ENCODE results near the gene GRIA4. TPM values are rescaled to one million over a fixed set of nuclear protein-coding genes. Genes with fewer than 3 reads are reported as not detected.
"Not testable (repeated sequence)": the region's sequence is repeated elsewhere in the genome, so short reads cannot be mapped to it uniquely, and the experiment has no call there.

Gene GRIA4
- total RNA-seq, 2 donors from 2014 or later: not detected

- Mint-ChIP-seq H3K4me1 (ENCODE audit: low read depth in 2 of 2) (no peaks in the 10 kb centered on the region), H3K27ac (no peak overlapping the region), H3K9me3 (peaks cover 4% of the 10 kb centered on the region), H3K27me3 (no peaks in the 10 kb centered on the region), H3K4me3 (no peak overlapping the region), H3K36me3 (no peaks in the 10 kb centered on the region)
- ATAC-seq (no peak), DNase-seq (ENCODE audit: low spot score) (no peak)
These were observed 242.5 kb downstream of the GRIA4 start for GRCh38 chr11:105852403-105852802.

GRCh38 chr11:105854269-105854668 is 244.4 kb downstream of the GRIA4 start:
- DNase-seq (ENCODE audit: low spot score) (no peak), ATAC-seq (no peak)
- no peak overlapping the region for H3K4me3 Mint-ChIP-seq
- H3K9me3 Mint-ChIP-seq: peaks cover 4% of the 10 kb centered on the region
- H3K27ac Mint-ChIP-seq: no peak overlapping the region
- no peaks in the 10 kb centered on the region for H3K4me1 Mint-ChIP-seq (ENCODE audit: low read depth in 2 of 2)
- no peaks in the 10 kb centered on the region for H3K36me3 Mint-ChIP-seq
- no peaks in the 10 kb centered on the region for H3K27me3 Mint-ChIP-seq

- Mint-ChIP-seq H3K4me3 (no peak overlapping the region), H3K9me3 (no peaks in the 10 kb centered on the region), H3K36me3 (no peaks in the 10 kb centered on the region), H3K27ac (no peak overlapping the region), H3K4me1 (ENCODE audit: low read depth in 2 of 2) (no peaks in the 10 kb centered on the region), H3K27me3 (no peaks in the 10 kb centered on the region)
- no peak for ATAC-seq
- no peak for DNase-seq (ENCODE audit: low spot score)
These were observed 247.1 kb downstream of the GRIA4 start for GRCh38 chr11:105856954-105857353.

GRCh38 chr11:105857728-105858127 is 247.9 kb downstream of the GRIA4 start:
- DNase-seq (ENCODE audit: low spot score) (no peak), ATAC-seq (no peak)
- Mint-ChIP-seq H3K4me3 (no peak overlapping the region), H3K9me3 (no peaks in the 10 kb centered on the region), H3K4me1 (ENCODE audit: low read depth in 2 of 2) (no peaks in the 10 kb centered on the region), H3K27me3 (no peaks in the 10 kb centered on the region), H3K27ac (no peak overlapping the region), H3K36me3 (no peaks in the 10 kb centered on the region)

GRCh38 chr11:105858841-105859240 is 249.0 kb downstream of the GRIA4 start:
- no peak overlapping the region for H3K27ac Mint-ChIP-seq

GRCh38 chr11:105860105-105860504 is 250.2 kb downstream of the GRIA4 start:
- H3K36me3 Mint-ChIP-seq: no peaks in the 10 kb centered on the region
- no peaks in the 10 kb centered on the region for H3K4me1 Mint-ChIP-seq (ENCODE audit: low read depth in 2 of 2)
- no peaks in the 10 kb centered on the region for H3K27me3 Mint-ChIP-seq
- H3K4me3 Mint-ChIP-seq: no peak overlapping the region
- no peak for ATAC-seq
- no peak for DNase-seq (ENCODE audit: low spot score)
- H3K27ac Mint-ChIP-seq: no peak overlapping the region
- no peaks in the 10 kb centered on the region for H3K9me3 Mint-ChIP-seq

More at GRCh38 chr11:105858841-105859240, 249.0 kb downstream of the GRIA4 start:
- no peak for ATAC-seq
- no peak for DNase-seq (ENCODE audit: low spot score)
- Mint-ChIP-seq H3K36me3 (no peaks in the 10 kb centered on the region), H3K9me3 (no peaks in the 10 kb centered on the region), H3K4me3 (no peak overlapping the region), H3K27me3 (no peaks in the 10 kb centered on the region), H3K4me1 (ENCODE audit: low read depth in 2 of 2) (no peaks in the 10 kb centered on the region)

GRCh38 chr11:105861225-105861624 is 251.4 kb downstream of the GRIA4 start:
- no peak overlapping the region for H3K4me3 Mint-ChIP-seq
- H3K27me3 Mint-ChIP-seq: no peaks in the 10 kb centered on the region
- H3K36me3 Mint-ChIP-seq: no peaks in the 10 kb centered on the region
- no peaks in the 10 kb centered on the region for H3K9me3 Mint-ChIP-seq
- DNase-seq (ENCODE audit: low spot score): no peak
- H3K27ac Mint-ChIP-seq: no peak overlapping the region
- no peaks in the 10 kb centered on the region for H3K4me1 Mint-ChIP-seq (ENCODE audit: low read depth in 2 of 2)
- ATAC-seq: no peak

DNA sequence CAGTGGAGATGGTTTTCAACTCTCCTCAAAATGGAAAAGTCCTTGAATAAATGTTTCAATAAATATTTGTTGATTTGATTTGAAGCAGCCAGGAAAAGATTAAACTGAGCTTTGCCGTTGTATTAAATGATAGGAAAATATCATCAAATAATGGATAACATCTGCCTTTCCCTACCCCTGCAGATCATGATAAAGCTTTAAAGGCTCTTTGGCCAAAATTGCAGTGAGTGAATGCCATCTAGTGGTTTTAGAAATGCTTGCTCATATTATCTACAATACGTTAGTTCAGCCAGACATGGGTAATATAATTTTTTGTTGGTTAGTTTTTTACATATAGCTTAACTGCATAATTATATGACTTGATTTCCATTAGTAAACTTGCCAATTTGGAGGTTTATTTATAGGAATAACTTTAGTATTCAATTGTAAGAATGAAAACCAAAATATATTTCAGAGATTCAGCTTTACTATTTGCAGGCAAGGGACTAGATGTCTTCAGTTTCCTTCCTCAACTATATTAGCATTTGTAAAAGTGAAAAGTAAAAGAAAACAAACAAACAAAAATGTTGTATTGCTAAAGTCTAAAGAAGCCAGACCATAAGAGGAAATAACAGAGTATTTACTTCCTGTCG is 253.0 kb downstream of the GRIA4 start:
- no peak for DNase-seq (ENCODE audit: low spot score)
- H3K27me3 Mint-ChIP-seq: peaks cover 0 to 2% of the 10 kb centered on the region in 2 donors
- no peak overlapping the region for H3K27ac Mint-ChIP-seq
- ATAC-seq: no peak
- no peaks in the 10 kb centered on the region for H3K4me1 Mint-ChIP-seq (ENCODE audit: low read depth in 2 of 2)
- H3K36me3 Mint-ChIP-seq: no peaks in the 10 kb centered on the region
- H3K9me3 Mint-ChIP-seq: no peaks in the 10 kb centered on the region
- H3K4me3 Mint-ChIP-seq: no peak overlapping the region

GRCh38 chr11:105863523-105863922 is 253.7 kb downstream of the GRIA4 start:
- no peaks in the 10 kb centered on the region for H3K9me3 Mint-ChIP-seq
- no peaks in the 10 kb centered on the region for H3K36me3 Mint-ChIP-seq
- H3K27me3 Mint-ChIP-seq: peaks cover 0 to 2% of the 10 kb centered on the region in 2 donors
- H3K27ac Mint-ChIP-seq: no peak overlapping the region
- no peak overlapping the region for H3K4me3 Mint-ChIP-seq
- ATAC-seq (no peak), DNase-seq (ENCODE audit: low spot score) (no peak)
- H3K4me1 Mint-ChIP-seq (ENCODE audit: low read depth in 2 of 2): no peaks in the 10 kb centered on the region

DNA sequence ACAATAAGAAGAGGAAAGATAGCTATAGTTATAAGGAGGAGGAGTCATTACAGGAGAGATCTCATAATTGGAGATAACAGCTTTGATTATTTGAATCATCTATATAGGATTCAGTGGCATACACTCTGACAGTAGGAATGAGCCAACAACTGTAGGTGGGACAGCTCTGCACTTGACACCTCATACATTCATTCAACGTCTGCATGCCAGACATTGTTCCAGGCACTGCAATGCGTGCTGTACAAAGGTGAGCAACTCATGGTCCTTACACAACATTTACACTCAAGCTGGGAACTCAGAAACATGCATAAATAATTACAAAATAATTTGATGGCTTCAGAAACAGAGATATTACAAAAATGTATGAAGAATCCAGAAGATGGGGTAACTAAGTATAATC is 257.9 kb downstream of the GRIA4 start:
- peaks cover 3% of the 10 kb centered on the region for H3K9me3 Mint-ChIP-seq
- H3K36me3 Mint-ChIP-seq: no peaks in the 10 kb centered on the region

DNA sequence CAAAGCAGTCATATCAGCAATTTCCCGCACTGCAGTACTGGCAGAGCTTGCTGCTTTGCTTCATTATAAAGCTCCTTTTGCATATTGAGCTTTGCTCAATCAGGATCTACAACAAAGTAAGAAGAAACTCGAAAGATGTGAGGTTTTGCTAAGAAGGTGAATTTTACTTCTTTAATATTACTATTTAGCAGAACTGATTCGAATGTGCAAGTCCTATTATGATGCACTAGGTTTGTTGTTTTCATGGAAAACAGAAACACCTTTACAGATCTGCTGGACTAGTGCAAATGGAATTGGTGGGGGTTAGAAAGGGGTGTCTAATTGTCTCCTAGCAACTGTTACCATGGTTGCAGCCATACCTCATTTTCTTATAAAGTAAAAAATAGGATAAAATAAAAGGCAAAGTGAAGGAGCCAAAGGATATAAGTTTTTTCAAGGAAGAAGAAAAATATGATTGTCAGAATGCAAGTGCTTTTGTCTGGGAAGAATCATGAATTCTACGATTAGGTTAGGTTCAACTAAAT is 259.0 kb downstream of the GRIA4 start:
- no peak overlapping the region for H3K4me3 Mint-ChIP-seq
- no peaks in the 10 kb centered on the region for H3K36me3 Mint-ChIP-seq
- ATAC-seq: no peak
- no peak for DNase-seq (ENCODE audit: low spot score)
- H3K4me1 Mint-ChIP-seq (ENCODE audit: low read depth in 2 of 2): no peaks in the 10 kb centered on the region
- H3K27ac Mint-ChIP-seq: no peak overlapping the region
- H3K27me3 Mint-ChIP-seq: peaks cover 0 to 2% of the 10 kb centered on the region in 2 donors
- H3K9me3 Mint-ChIP-seq: peaks cover 3% of the 10 kb centered on the region

More for the DNA sequence above, 257.9 kb downstream of the GRIA4 start:
- Mint-ChIP-seq H3K4me3 (no peak overlapping the region), H3K27me3 (peaks cover 0 to 2% of the 10 kb centered on the region in 2 donors), H3K4me1 (ENCODE audit: low read depth in 2 of 2) (no peaks in the 10 kb centered on the region), H3K27ac (no peak overlapping the region)
- DNase-seq (ENCODE audit: low spot score) (no peak), ATAC-seq (no peak)

DNA sequence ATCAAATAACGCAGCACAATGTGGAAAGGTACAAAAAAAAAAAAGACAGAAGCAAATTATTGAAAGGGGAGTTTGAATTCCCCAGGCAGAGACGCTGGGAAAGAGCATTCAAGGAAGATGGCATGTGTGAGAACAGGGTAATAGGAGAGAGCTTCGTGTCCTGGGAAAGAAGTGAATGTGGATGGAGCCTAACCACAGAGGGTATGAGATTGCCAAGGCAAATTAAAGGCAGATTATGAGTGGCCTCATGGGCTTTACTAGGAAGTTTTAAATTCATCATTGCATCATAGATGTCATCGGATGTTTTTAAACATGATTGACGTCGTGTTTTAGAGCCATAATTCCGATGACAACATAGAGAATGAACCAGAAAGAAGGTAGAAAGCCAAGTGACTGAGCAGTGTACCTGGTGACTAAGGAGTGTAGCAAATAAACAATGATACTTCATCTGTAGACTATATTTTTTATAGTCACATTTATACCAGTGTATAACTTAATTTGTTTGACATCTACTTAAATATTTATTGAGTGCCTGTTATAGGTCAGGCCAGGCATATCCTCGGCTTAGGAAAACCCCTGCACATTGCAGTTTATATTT is 260.7 kb downstream of the GRIA4 start:
- Mint-ChIP-seq H3K4me3 (no peak overlapping the region), H3K27ac (no peak overlapping the region), H3K36me3 (no peaks in the 10 kb centered on the region), H3K4me1 (ENCODE audit: low read depth in 2 of 2) (no peaks in the 10 kb centered on the region), H3K27me3 (peaks cover 0 to 2% of the 10 kb centered on the region in 2 donors), H3K9me3 (peaks cover 9% of the 10 kb centered on the region)
- ATAC-seq (no peak), DNase-seq (ENCODE audit: low spot score) (no peak)

- Mint-ChIP-seq H3K27me3 (no peaks in the 10 kb centered on the region), H3K36me3 (no peaks in the 10 kb centered on the region), H3K27ac (no peak overlapping the region), H3K4me3 (no peak overlapping the region), H3K4me1 (ENCODE audit: low read depth in 2 of 2) (no peaks in the 10 kb centered on the region), H3K9me3 (peaks cover 23% of the 10 kb centered on the region)
- ATAC-seq (no peak), DNase-seq (ENCODE audit: low spot score) (no peak)
These were observed 268.6 kb downstream of the GRIA4 start for GRCh38 chr11:105878510-105878909.

DNA sequence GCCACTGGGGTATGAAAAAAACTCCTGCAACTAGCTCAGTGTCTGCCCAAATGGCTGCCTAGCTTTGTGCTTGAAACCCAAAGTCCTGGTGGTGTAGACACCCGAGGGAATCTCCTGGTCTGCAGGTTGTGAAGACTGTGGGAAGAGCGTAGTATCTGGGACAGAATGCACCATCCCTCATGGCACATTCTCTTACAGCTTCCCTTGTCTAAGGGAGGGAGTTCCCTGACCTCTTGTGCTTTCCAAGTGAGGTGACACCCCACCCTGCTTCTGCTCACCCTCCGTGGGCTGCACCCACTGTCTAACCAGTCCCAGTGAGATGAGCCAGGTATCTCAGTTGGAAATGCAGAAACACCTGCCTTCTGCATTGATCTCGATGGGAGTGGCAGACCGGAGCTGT is 269.1 kb downstream of the GRIA4 start:
- not testable (repeated sequence) for H3K27me3 Mint-ChIP-seq; H3K36me3 Mint-ChIP-seq; DNase-seq (ENCODE audit: low spot score); H3K4me3 Mint-ChIP-seq; ATAC-seq; H3K27ac Mint-ChIP-seq; H3K4me1 Mint-ChIP-seq (ENCODE audit: low read depth in 2 of 2)
- H3K9me3 Mint-ChIP-seq: peaks cover 23% of the 10 kb centered on the region

Data from natural killer cell treated with Interleukin-12 subunit alpha and Interleukin-12 subunit beta and Interleukin-15 and Interleukin-18, amount 100 ng/mL, for 72 hours (primary cell).